OCI-LY7 (cell line): Measurements from ENCODE around the gene UGT1A9.

Source experiments
- EZH2phosphoT487 ChIP-seq: fragments of 200-600 bp; sonication (generic); IDR thresholded peaks from 2 replicates; pipeline ENCODE4 v1.6.1; 2018; ENCODE audit warnings: low read depth, borderline replicate concordance, mild to moderate bottlenecking, mixed run types, antibody characterized with exemption, low read length, moderate library complexity, mixed read lengths
- TF ChIP-seq, protein P1 (sequence below): fragments of 200-600 bp; sonication (generic); conservative IDR thresholded peaks from 2 replicates; pipeline ENCODE4 v1.5.1; 2014; ENCODE audit warnings: mild to moderate bottlenecking, antibody characterized with exemption, low read length, moderate library complexity, mixed read lengths

- TF ChIP-seq, protein P1, sequence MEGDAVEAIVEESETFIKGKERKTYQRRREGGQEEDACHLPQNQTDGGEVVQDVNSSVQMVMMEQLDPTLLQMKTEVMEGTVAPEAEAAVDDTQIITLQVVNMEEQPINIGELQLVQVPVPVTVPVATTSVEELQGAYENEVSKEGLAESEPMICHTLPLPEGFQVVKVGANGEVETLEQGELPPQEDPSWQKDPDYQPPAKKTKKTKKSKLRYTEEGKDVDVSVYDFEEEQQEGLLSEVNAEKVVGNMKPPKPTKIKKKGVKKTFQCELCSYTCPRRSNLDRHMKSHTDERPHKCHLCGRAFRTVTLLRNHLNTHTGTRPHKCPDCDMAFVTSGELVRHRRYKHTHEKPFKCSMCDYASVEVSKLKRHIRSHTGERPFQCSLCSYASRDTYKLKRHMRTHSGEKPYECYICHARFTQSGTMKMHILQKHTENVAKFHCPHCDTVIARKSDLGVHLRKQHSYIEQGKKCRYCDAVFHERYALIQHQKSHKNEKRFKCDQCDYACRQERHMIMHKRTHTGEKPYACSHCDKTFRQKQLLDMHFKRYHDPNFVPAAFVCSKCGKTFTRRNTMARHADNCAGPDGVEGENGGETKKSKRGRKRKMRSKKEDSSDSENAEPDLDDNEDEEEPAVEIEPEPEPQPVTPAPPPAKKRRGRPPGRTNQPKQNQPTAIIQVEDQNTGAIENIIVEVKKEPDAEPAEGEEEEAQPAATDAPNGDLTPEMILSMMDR: no peak
- no peak for TF ChIP-seq EZH2phosphoT487
Observed at GRCh38 chr2:233766416-233766815, 94.7 kb downstream of the UGT1A9 start.
